HCT116 (cell line): ENCODE results near the gene XRCC3.

Experiments used
- ATF3 ChIP-seq: IDR thresholded peaks from 2 replicates; pipeline ENCODE4 v1.6.1; 2012
- CEBPB ChIP-seq: IDR thresholded peaks from 2 replicates; pipeline ENCODE4 v1.6.1; 2012; ENCODE audit warnings: low read depth
- CTCF ChIP-seq, 3 experiments: fragments of 200-600 bp in 1 of 3; sonication (generic) in 1 of 3; IDR thresholded peaks in 2 of 3; conservative IDR thresholded peaks in 1 of 3; 2 replicates each; pipeline ENCODE4 v1.5.1; 2012 to 2017; ENCODE audit warnings: low read depth in 2 of 3, low read length in 2 of 3, antibody characterized with exemption in 1 of 3, borderline replicate concordance in 1 of 3, control low read depth in 1 of 3, mild to moderate bottlenecking in 1 of 3, mixed read lengths in 1 of 3, mixed run types in 1 of 3, moderate library complexity in 1 of 3; ENCODE audit not compliant: insufficient read depth in 1 of 3
- EZH2 ChIP-seq: fragments of 200-600 bp; sonication (generic); IDR thresholded peaks from 2 replicates; pipeline ENCODE4 v1.6.1; 2017; ENCODE audit warnings: antibody characterized with exemption, mixed run types
- EZH2phosphoT487 ChIP-seq: fragments of 200-600 bp; IDR thresholded peaks from 2 replicates; pipeline ENCODE4 v1.6.1; 2018; ENCODE audit warnings: antibody characterized with exemption, borderline replicate concordance
- POLR2A ChIP-seq: IDR thresholded peaks from 2 replicates; pipeline ENCODE4 v1.7.0; 2011; ENCODE audit warnings: borderline replicate concordance; ENCODE audit not compliant: insufficient read depth, insufficient read length; ENCODE audit errors: extremely low read depth
- POLR2AphosphoS5 ChIP-seq: IDR thresholded peaks from 2 replicates; pipeline ENCODE4 v1.6.1; 2011; ENCODE audit warnings: mild to moderate bottlenecking, low read depth, low read length, moderate library complexity
- RAD21 ChIP-seq: IDR thresholded peaks from 2 replicates; pipeline ENCODE4 v1.6.1; 2012; ENCODE audit warnings: low read depth, mild to moderate bottlenecking
- SP1 ChIP-seq: IDR thresholded peaks from 2 replicates; pipeline ENCODE4 v1.6.1; 2012; ENCODE audit warnings: low read depth
- TCF7L2 ChIP-seq: IDR thresholded peaks from 2 replicates; pipeline ENCODE4 v1.7.0; 2011; ENCODE audit warnings: borderline replicate concordance, inconsistent platforms; ENCODE audit not compliant: insufficient read depth, insufficient read length; ENCODE audit errors: extremely low read depth
- ZBTB33 ChIP-seq: IDR thresholded peaks from 2 replicates; pipeline ENCODE4 v1.6.1; 2011; ENCODE audit warnings: mild to moderate bottlenecking, low read length, moderate library complexity; ENCODE audit not compliant: insufficient replicate concordance; ENCODE audit errors: extremely low read depth
- ZFX ChIP-seq: fragments of 450-650 bp; IDR thresholded peaks from 2 replicates; pipeline ENCODE4 v1.6.1; 2017

- TF ChIP-seq POLR2A (no peak), CTCF (IDR thresholded peaks at IDR 0.05 in 2 of 3, conservative IDR thresholded peaks at IDR 0.05 in 1 of 3; ENCODE audit: borderline replicate concordance in 1 of 3, insufficient read depth in 1 of 3, low read depth in 2 of 3, low read length in 2 of 3) (no peak), EZH2phosphoT487 (no peak), ZBTB33 (no peak), ATF3 (no peak), TCF7L2 (no peak), SP1 (no peak), ZFX (no peak), POLR2AphosphoS5 (no peak), CEBPB (no peak), RAD21 (no peak), EZH2 (no peak)
Observed at GRCh38 chr14:103737432-103738045, 22.3 kb upstream of the XRCC3 start.
